DOHH2 (cell line): ENCODE measurements around the gene ROR2.

Experiments used
- H3F3A ChIP-seq: fragments of 200-600 bp; sonication (generic), shearing (Covaris generic); 2 replicates; pipeline ENCODE4 v1.6.0; 2016; ENCODE audit warnings: antibody characterized with exemption, mild to moderate bottlenecking; ENCODE audit not compliant: control insufficient read depth, insufficient read depth
- H3K27ac ChIP-seq: fragments of 200-600 bp; sonication (generic); 2 replicates; pipeline ENCODE4 v1.5.1; 2014; ENCODE audit warnings: low read depth, mild to moderate bottlenecking, low read length, moderate library complexity
- H3K27me3 ChIP-seq: fragments of 200-600 bp; sonication (generic); 2 replicates; pipeline ENCODE4 v1.6.1; 2014; ENCODE audit warnings: mild to moderate bottlenecking, low read length, mixed read lengths; ENCODE audit not compliant: control insufficient read depth
- H3K36me3 ChIP-seq: fragments of 200-600 bp; sonication (generic); 2 replicates; pipeline ENCODE4 v1.6.1; 2014; ENCODE audit warnings: mild to moderate bottlenecking, low read length, moderate library complexity, mixed read lengths; ENCODE audit not compliant: control insufficient read depth
- H3K4me1 ChIP-seq: fragments of 200-600 bp; sonication (generic); 2 replicates; pipeline ENCODE4 v1.6.1; 2014; ENCODE audit warnings: mild to moderate bottlenecking, low read length, mixed read lengths; ENCODE audit not compliant: control insufficient read depth
- H3K4me2 ChIP-seq: fragments of 200-600 bp; sonication (generic); 2 replicates; pipeline ENCODE4 v1.6.0; 2014; ENCODE audit warnings: mild to moderate bottlenecking, low read length, moderate library complexity
- H3K4me3 ChIP-seq: fragments of 200-600 bp; sonication (generic); 2 replicates; pipeline ENCODE4 v1.5.1; 2014; ENCODE audit warnings: mild to moderate bottlenecking, low read length, mixed read lengths
- H3K79me2 ChIP-seq: fragments of 200-600 bp; sonication (generic); 2 replicates; pipeline ENCODE4 v1.6.1; 2014; ENCODE audit warnings: mild to moderate bottlenecking, low read length, mixed read lengths; ENCODE audit not compliant: control insufficient read depth
- H3K9me2 ChIP-seq: fragments of 200-600 bp; sonication (generic); replicated peaks from 2 replicates; pipeline ENCODE4 v1.6.1; 2014; ENCODE audit warnings: mild to moderate bottlenecking, low read length, mixed read lengths; ENCODE audit not compliant: control insufficient read depth
- H3K9me3 ChIP-seq: fragments of 200-600 bp; sonication (generic); 2 replicates; pipeline ENCODE4 v1.6.1; 2014; ENCODE audit warnings: antibody characterized with exemption, low read length, mixed read lengths; ENCODE audit not compliant: control insufficient read depth, insufficient read depth
- H4K20me1 ChIP-seq: fragments of 200-600 bp; sonication (generic); 2 replicates; pipeline ENCODE4 v1.6.0; 2014; ENCODE audit warnings: low read depth, mild to moderate bottlenecking, antibody characterized with exemption, low read length, moderate library complexity; ENCODE audit not compliant: control insufficient read depth, insufficient read depth
- CTCF ChIP-seq: fragments of 200-600 bp; sonication (generic); IDR thresholded peaks from one replicate; pipeline ENCODE4 v1.5.1; 2014; ENCODE audit warnings: antibody characterized with exemption, mild to moderate bottlenecking, low read depth, low read length; ENCODE audit not compliant: poor library complexity, severe bottlenecking
- EZH2phosphoT487 ChIP-seq: fragments of 200-600 bp; sonication (generic); IDR thresholded peaks from 2 replicates; pipeline ENCODE4 v1.6.1; 2017; ENCODE audit warnings: borderline replicate concordance, mild to moderate bottlenecking, antibody characterized with exemption, low read length, moderate library complexity, mixed read lengths

The ROR2 gene

GRCh38 chr9:91736898-91737601, 213.0 kb downstream of the ROR2 start:
- Histone ChIP-seq H3F3A (no peaks in the 10 kb centered on the region), H3K4me2 (no peak overlapping the region), H3K27ac (no peak overlapping the region), H3K36me3 (no peaks in the 10 kb centered on the region), H3K9me3 (no peaks in the 10 kb centered on the region), H3K79me2 (no peaks in the 10 kb centered on the region), H3K9me2 (no peaks in the 10 kb centered on the region), H4K20me1 (no peaks in the 10 kb centered on the region), H3K4me3 (no peak overlapping the region), H3K27me3 (no peaks in the 10 kb centered on the region), H3K4me1 (no peaks in the 10 kb centered on the region)
- no peak for TF ChIP-seq CTCF
- no peak for TF ChIP-seq EZH2phosphoT487

- no peaks in the 10 kb centered on the region for H3K4me1 ChIP-seq
- TF ChIP-seq CTCF (no peak), EZH2phosphoT487 (no peak)
Observed at GRCh38 chr9:91736311-91736710, 213.7 kb downstream of the ROR2 start.

GRCh38 chr9:91735049-91735448, 215.0 kb downstream of the ROR2 start:
- no peaks in the 10 kb centered on the region for H3K79me2 ChIP-seq
- no peaks in the 10 kb centered on the region for H3K36me3 ChIP-seq
- TF ChIP-seq CTCF: no peak
- no peak for TF ChIP-seq EZH2phosphoT487
- H3K27me3 ChIP-seq: no peaks in the 10 kb centered on the region
- H3K4me2 ChIP-seq: no peak overlapping the region
- H4K20me1 ChIP-seq: no peaks in the 10 kb centered on the region
- H3F3A ChIP-seq: no peaks in the 10 kb centered on the region
- no peaks in the 10 kb centered on the region for H3K9me2 ChIP-seq
- no peaks in the 10 kb centered on the region for H3K4me1 ChIP-seq
- no peak overlapping the region for H3K4me3 ChIP-seq
- no peak overlapping the region for H3K27ac ChIP-seq
- no peaks in the 10 kb centered on the region for H3K9me3 ChIP-seq

More at GRCh38 chr9:91736311-91736710, 213.7 kb downstream of the ROR2 start:
- Histone ChIP-seq H3K27me3 (no peaks in the 10 kb centered on the region), H3K4me3 (no peak overlapping the region), H4K20me1 (no peaks in the 10 kb centered on the region), H3K79me2 (no peaks in the 10 kb centered on the region), H3K9me3 (no peaks in the 10 kb centered on the region), H3K36me3 (no peaks in the 10 kb centered on the region), H3K4me2 (no peak overlapping the region), H3F3A (no peaks in the 10 kb centered on the region), H3K27ac (no peak overlapping the region), H3K9me2 (no peaks in the 10 kb centered on the region)
